Hematopoietic multipotent progenitor cell treated with erythropoietin and hydrocortisone succinate and interleukin-3 and kit ligand, for 6 days (in vitro differentiated cells): ENCODE measurements around the gene STAT1.
"Not testable (repeated sequence)": the region's sequence is repeated elsewhere in the genome, so short reads cannot be mapped to it uniquely, and the experiment has no call there.

Source experiments
- DNase-seq: peaks from one replicate; pipeline ENCODE4 v3.0.0-alpha.2; 2015

The STAT1 gene

GRCh38 chr2:191006297-191006696 lies 7.7 kb downstream of the STAT1 start:
- no peak for DNase-seq

GRCh38 chr2:191003405-191004309 lies 10.3 kb downstream of the STAT1 start:
- DNase-seq: no peak

- no peak for DNase-seq
These were observed 12.3 kb downstream of the STAT1 start for GRCh38 chr2:191001624-191002023.

- no peak for DNase-seq
These were observed 12.9 kb downstream of the STAT1 start for GRCh38 chr2:191001032-191001431.

GRCh38 chr2:190999949-191000665 lies 13.9 kb downstream of the STAT1 start:
- no peak for DNase-seq

GRCh38 chr2:190999058-190999457 lies 14.9 kb downstream of the STAT1 start:
- no peak for DNase-seq

GRCh38 chr2:190997526-190998113 lies 16.4 kb downstream of the STAT1 start:
- no peak for DNase-seq

- DNase-seq: no peak
These were observed 17.0 kb downstream of the STAT1 start for GRCh38 chr2:190996947-190997346.

- DNase-seq: peak; percentile 80
These were observed 17.5 kb downstream of the STAT1 start for GRCh38 chr2:190996338-190996946.

- not testable (repeated sequence) for DNase-seq
These were observed 18.7 kb downstream of the STAT1 start for GRCh38 chr2:190995315-190995714.

- DNase-seq: no peak
These were observed 19.8 kb downstream of the STAT1 start for GRCh38 chr2:190994148-190994547.

GRCh38 chr2:190993292-190993643 lies 20.7 kb downstream of the STAT1 start:
- no peak for DNase-seq

- DNase-seq: no peak
These were observed 23.8 kb downstream of the STAT1 start for GRCh38 chr2:190990132-190990531.

- DNase-seq: no peak
These were observed 25.1 kb downstream of the STAT1 start for GRCh38 chr2:190988910-190989309.

- no peak for DNase-seq
These were observed 26.0 kb downstream of the STAT1 start for GRCh38 chr2:190987938-190988337.

- DNase-seq: no peak
These were observed 26.9 kb downstream of the STAT1 start for GRCh38 chr2:190987116-190987515.

GRCh38 chr2:190986221-190986953 lies 27.6 kb downstream of the STAT1 start:
- DNase-seq: peak; percentile 11

- no peak for DNase-seq
These were observed 29.4 kb downstream of the STAT1 start for GRCh38 chr2:190984595-190984994.

GRCh38 chr2:190982262-190983034 lies 31.5 kb downstream of the STAT1 start:
- DNase-seq: no peak

GRCh38 chr2:190981733-190982132 lies 32.2 kb downstream of the STAT1 start:
- no peak for DNase-seq

GRCh38 chr2:190981333-190981732 lies 32.6 kb downstream of the STAT1 start:
- DNase-seq: no peak
